ENCODE measurements around the gene BACH2.
A peak's percentile ranks its signal among the peaks of the same experiment; 100 is the strongest.

The BACH2 gene

GRCh38 chr6:89940225-89941027 is 356.2 kb downstream of the BACH2 start:
- no peak overlapping the region for H3K9ac ChIP-seq
- H3K27ac ChIP-seq: no peak overlapping the region

GRCh38 chr6:89939144-89939543 is 357.5 kb downstream of the BACH2 start:
- H3K36me3 ChIP-seq (ENCODE audit: control insufficient read depth, insufficient read depth, low read length): no peaks in the 10 kb centered on the region
- no peaks in the 10 kb centered on the region for H3K4me1 ChIP-seq
- H3K4me2 ChIP-seq (ENCODE audit: low read length): no peak overlapping the region
- TF ChIP-seq CTCF (IDR thresholded peaks at IDR 0.05): no peak
- H3K27me3 ChIP-seq (ENCODE audit: control insufficient read depth, insufficient read depth, low read length): no peaks in the 10 kb centered on the region
- no peak overlapping the region for H3K4me3 ChIP-seq (ENCODE audit: low read depth, low read length)
- H3K9ac ChIP-seq: no peak overlapping the region
- H3K79me2 ChIP-seq: no peaks in the 10 kb centered on the region
- no peak overlapping the region for H2AFZ ChIP-seq
- no peaks in the 10 kb centered on the region for H3K9me3 ChIP-seq (ENCODE audit: control insufficient read depth, low read length)
- no peak overlapping the region for H3K27ac ChIP-seq

More at GRCh38 chr6:89940225-89941027, 356.2 kb downstream of the BACH2 start:
- no peaks in the 10 kb centered on the region for H3K9me3 ChIP-seq (ENCODE audit: control insufficient read depth, low read length)
- H3K4me2 ChIP-seq (ENCODE audit: low read length): no peak overlapping the region
- H3K36me3 ChIP-seq (ENCODE audit: control insufficient read depth, insufficient read depth, low read length): no peaks in the 10 kb centered on the region
- no peaks in the 10 kb centered on the region for H3K27me3 ChIP-seq (ENCODE audit: control insufficient read depth, insufficient read depth, low read length)
- peak; percentile 62 for TF ChIP-seq CTCF (IDR thresholded peaks at IDR 0.05)
- H3K4me3 ChIP-seq (ENCODE audit: low read depth, low read length): no peak overlapping the region
- no peak overlapping the region for H2AFZ ChIP-seq
- H3K4me1 ChIP-seq: no peaks in the 10 kb centered on the region
- H3K79me2 ChIP-seq: peaks cover 3% of the 10 kb centered on the region

GRCh38 chr6:89938014-89938413 is 358.6 kb downstream of the BACH2 start:
- TF ChIP-seq CTCF (IDR thresholded peaks at IDR 0.05): no peak
- Histone ChIP-seq H3K9ac (no peak overlapping the region), H3K27me3 (ENCODE audit: control insufficient read depth, insufficient read depth, low read length) (no peaks in the 10 kb centered on the region), H3K4me3 (ENCODE audit: low read depth, low read length) (no peak overlapping the region), H3K27ac (no peak overlapping the region), H3K9me3 (ENCODE audit: control insufficient read depth, low read length) (no peaks in the 10 kb centered on the region), H3K36me3 (ENCODE audit: control insufficient read depth, insufficient read depth, low read length) (no peaks in the 10 kb centered on the region), H3K4me1 (no peaks in the 10 kb centered on the region), H3K4me2 (ENCODE audit: low read length) (no peak overlapping the region), H2AFZ (no peak overlapping the region), H3K79me2 (no peaks in the 10 kb centered on the region)

- H3K27me3 ChIP-seq (ENCODE audit: control insufficient read depth, insufficient read depth, low read length): no peaks in the 10 kb centered on the region
- TF ChIP-seq CTCF (IDR thresholded peaks at IDR 0.05): no peak
These were observed 360.5 kb downstream of the BACH2 start for GRCh38 chr6:89936177-89936576.

More at GRCh38 chr6:89936177-89936576, 360.5 kb downstream of the BACH2 start:
- Histone ChIP-seq H3K9ac (no peak overlapping the region), H3K9me3 (ENCODE audit: control insufficient read depth, low read length) (no peaks in the 10 kb centered on the region), H3K4me3 (ENCODE audit: low read depth, low read length) (no peak overlapping the region), H3K4me2 (ENCODE audit: low read length) (no peak overlapping the region), H3K27ac (no peak overlapping the region), H3K79me2 (no peaks in the 10 kb centered on the region), H3K4me1 (no peaks in the 10 kb centered on the region), H3K36me3 (ENCODE audit: control insufficient read depth, insufficient read depth, low read length) (no peaks in the 10 kb centered on the region), H2AFZ (no peak overlapping the region)

Measured in parathyroid adenoma (tissue), 2 donors.